ENCODE measurements around the gene HPCAL4. TPM values are rescaled to one million over a fixed set of nuclear protein-coding genes. Genes with fewer than 3 reads are reported as not detected.

HPCAL4 gene
- total RNA-seq, 1 donor from 2014 or later = not detected

GRCh38 chr1:39646232-39647081 lies 44.8 kb downstream of the HPCAL4 start:
- no peaks in the 10 kb centered on the region for H3K9me3 Mint-ChIP-seq (ENCODE audit: unreplicated experiment)
- H3K27me3 Mint-ChIP-seq (ENCODE audit: unreplicated experiment) = peaks cover 3% of the 10 kb centered on the region
- H3K4me3 Mint-ChIP-seq (ENCODE audit: unreplicated experiment) = no peak overlapping the region
- peaks cover 26% of the 10 kb centered on the region for H3K4me1 Mint-ChIP-seq (ENCODE audit: unreplicated experiment)
- DNase-seq (ENCODE audit: extremely low spot score, unreplicated experiment) = peak; percentile 88
- H3K27ac Mint-ChIP-seq (ENCODE audit: unreplicated experiment) = peak overlapping the region; percentile 65
- TF ChIP-seq CTCF (IDR thresholded peaks at IDR 0.05) = no peak
- no peaks in the 10 kb centered on the region for H3K36me3 Mint-ChIP-seq (ENCODE audit: unreplicated experiment)

GRCh38 chr1:39645411-39646043 lies 45.7 kb downstream of the HPCAL4 start:
- H3K4me3 Mint-ChIP-seq (ENCODE audit: unreplicated experiment) = no peak overlapping the region
- H3K4me1 Mint-ChIP-seq (ENCODE audit: unreplicated experiment) = peaks cover 26% of the 10 kb centered on the region
- peak overlapping the region; percentile 65 for H3K27ac Mint-ChIP-seq (ENCODE audit: unreplicated experiment)
- no peak for TF ChIP-seq CTCF (IDR thresholded peaks at IDR 0.05)
- no peak for DNase-seq (ENCODE audit: extremely low spot score, unreplicated experiment)
- no peaks in the 10 kb centered on the region for H3K36me3 Mint-ChIP-seq (ENCODE audit: unreplicated experiment)
- no peaks in the 10 kb centered on the region for H3K9me3 Mint-ChIP-seq (ENCODE audit: unreplicated experiment)
- peaks cover 3% of the 10 kb centered on the region for H3K27me3 Mint-ChIP-seq (ENCODE audit: unreplicated experiment)

GRCh38 chr1:39643705-39644104 lies 47.5 kb downstream of the HPCAL4 start:
- peaks cover 3% of the 10 kb centered on the region for H3K27me3 Mint-ChIP-seq (ENCODE audit: unreplicated experiment)
- H3K9me3 Mint-ChIP-seq (ENCODE audit: unreplicated experiment) = no peaks in the 10 kb centered on the region
- no peaks in the 10 kb centered on the region for H3K36me3 Mint-ChIP-seq (ENCODE audit: unreplicated experiment)
- H3K27ac Mint-ChIP-seq (ENCODE audit: unreplicated experiment) = no peak overlapping the region
- no peak for DNase-seq (ENCODE audit: extremely low spot score, unreplicated experiment)
- H3K4me3 Mint-ChIP-seq (ENCODE audit: unreplicated experiment) = no peak overlapping the region
- H3K4me1 Mint-ChIP-seq (ENCODE audit: unreplicated experiment) = peaks cover 26% of the 10 kb centered on the region
- no peak for TF ChIP-seq CTCF (IDR thresholded peaks at IDR 0.05)

- no peak for DNase-seq (ENCODE audit: extremely low spot score, unreplicated experiment)
These were observed 48.4 kb downstream of the HPCAL4 start for GRCh38 chr1:39642796-39643195.

More at GRCh38 chr1:39642796-39643195, 48.4 kb downstream of the HPCAL4 start:
- Mint-ChIP-seq H3K4me3 (ENCODE audit: unreplicated experiment) (no peak overlapping the region), H3K4me1 (ENCODE audit: unreplicated experiment) (peaks cover 26% of the 10 kb centered on the region), H3K27me3 (ENCODE audit: unreplicated experiment) (peaks cover 3% of the 10 kb centered on the region), H3K36me3 (ENCODE audit: unreplicated experiment) (no peaks in the 10 kb centered on the region), H3K9me3 (ENCODE audit: unreplicated experiment) (no peaks in the 10 kb centered on the region), H3K27ac (ENCODE audit: unreplicated experiment) (peak overlapping the region; percentile 59)
- no peak for TF ChIP-seq CTCF (IDR thresholded peaks at IDR 0.05)
